Activated CD4-positive, CD25-positive, alpha-beta regulatory T cell (primary cell): ENCODE data around the gene GPATCH1.
"Not testable (repeated sequence)": the region's sequence is repeated elsewhere in the genome, so short reads cannot be mapped to it uniquely, and the experiment has no call there.

Experiments used
- DNase-seq, 4 experiments: peaks; one replicate each; lab custom pipeline; 2025; lab: John Stamatoyannopoulos, UW

Gene GPATCH1

GRCh38 chr19:33111587-33111986 lies 30.6 kb downstream of the GPATCH1 start:
- DNase-seq = no peak

GRCh38 chr19:33114312-33114711 lies 33.3 kb downstream of the GPATCH1 start:
- DNase-seq = no peak

GRCh38 chr19:33117501-33117900 lies 36.5 kb downstream of the GPATCH1 start:
- no peak for DNase-seq

- DNase-seq = no peak
These were observed 37.7 kb downstream of the GPATCH1 start for GRCh38 chr19:33118643-33119042.

- DNase-seq = no peak
These were observed 43.5 kb downstream of the GPATCH1 start for GRCh38 chr19:33124207-33125098.

GRCh38 chr19:33125929-33126388 lies 45.0 kb downstream of the GPATCH1 start:
- peak in 3 of 4 experiments; percentile 10 to 19 (median 10) for DNase-seq

GRCh38 chr19:33126712-33127111 lies 45.7 kb downstream of the GPATCH1 start:
- not testable (repeated sequence) for DNase-seq

- no peak for DNase-seq
These were observed 48.9 kb downstream of the GPATCH1 start for GRCh38 chr19:33129901-33130300.

GRCh38 chr19:33130433-33130832 lies 49.5 kb downstream of the GPATCH1 start:
- no peak for DNase-seq

GRCh38 chr19:33132021-33132420 lies 51.0 kb downstream of the GPATCH1 start, which contains the start of gene WDR88:
TSS of gene WDR88 (plus strand) at chr19:33132114. CDS start at chr19:33132170, 56 bp downstream.
- no peak for DNase-seq

GRCh38 chr19:33132425-33132824 lies 51.4 kb downstream of the GPATCH1 start:
- DNase-seq = no peak

- no peak for DNase-seq
These were observed 52.6 kb downstream of the GPATCH1 start for GRCh38 chr19:33133438-33134031.

GRCh38 chr19:33134571-33135041 lies 53.6 kb downstream of the GPATCH1 start:
- DNase-seq = peak in 2 of 4 experiments; percentile 15 to 42

- DNase-seq = no peak
These were observed 58.2 kb downstream of the GPATCH1 start for GRCh38 chr19:33139165-33139564.

GRCh38 chr19:33143897-33144405 lies 63.0 kb downstream of the GPATCH1 start:
- DNase-seq = peak; percentile 9 to 31 (median 22)

- no peak for DNase-seq
These were observed 65.2 kb downstream of the GPATCH1 start for GRCh38 chr19:33146209-33146608.

GRCh38 chr19:33147538-33147937 lies 66.6 kb downstream of the GPATCH1 start:
- no peak for DNase-seq

GRCh38 chr19:33150852-33151518 lies 70.0 kb downstream of the GPATCH1 start:
- no peak for DNase-seq

- DNase-seq = no peak
These were observed 71.2 kb downstream of the GPATCH1 start for GRCh38 chr19:33152176-33152575.

GRCh38 chr19:33152625-33153024 lies 71.6 kb downstream of the GPATCH1 start:
- not testable (repeated sequence) for DNase-seq

- not testable (repeated sequence) for DNase-seq
These were observed 73.3 kb downstream of the GPATCH1 start for GRCh38 chr19:33154313-33154712.

GRCh38 chr19:33156334-33156733 lies 75.4 kb downstream of the GPATCH1 start:
- no peak for DNase-seq
